ENCODE results near the gene HDAC9.

GRCh38 chr7:18859318-18859717 is 363.8 kb downstream of the HDAC9 start:
- no peak for TF ChIP-seq CTCF (IDR thresholded peaks at IDR 0.05)
- TF ChIP-seq POLR2A (IDR thresholded peaks at IDR 0.05), result no peak
